ENCODE measurements around the gene AK2.

DNA sequence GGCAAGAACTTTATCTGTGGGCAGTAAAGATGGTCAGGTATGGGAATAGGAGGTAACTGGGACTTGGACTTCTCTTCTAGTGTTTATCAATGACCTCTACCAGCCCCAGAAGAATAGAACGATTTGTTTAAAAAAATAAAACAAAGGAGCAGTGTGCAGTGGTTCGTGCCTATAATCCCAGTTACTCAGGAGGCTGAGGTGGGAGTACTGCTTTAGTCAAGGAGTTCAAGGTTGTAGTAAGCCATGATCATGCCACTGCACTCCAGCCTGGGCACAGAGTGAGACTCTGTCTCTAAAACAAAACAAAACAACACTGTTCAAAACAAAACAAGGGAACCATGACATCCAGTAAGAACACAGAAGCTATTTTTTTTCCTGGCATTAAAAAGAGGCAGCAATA is 76.3 kb downstream of the AK2 start:
- no peak for TF ChIP-seq CTCF (conservative IDR thresholded peaks at IDR 0.05 in 1 of 2, IDR thresholded peaks at IDR 0.05 in 1 of 2; ENCODE audit: low read depth in 1 of 2, low read length in 2 of 2)
- TF ChIP-seq EZH2 (IDR thresholded peaks at IDR 0.05; ENCODE audit: low read length, missing control alignments) = no peak

All from fibroblast of lung (primary cell).